H1 (cell line): ENCODE data around the gene RCE1. TPM values are rescaled to one million over a fixed set of nuclear protein-coding genes. Genes with fewer than 3 reads are reported as not detected.

Experiments
- ATF2 ChIP-seq: IDR thresholded peaks from 2 replicates; pipeline ENCODE4 v1.6.1; 2012; ENCODE audit warnings: low read length, inconsistent platforms
- E2F6 ChIP-seq: IDR thresholded peaks from 2 replicates; pipeline ENCODE4 v1.6.1; 2012; ENCODE audit warnings: inconsistent platforms
- EP300 ChIP-seq, 2 experiments: IDR thresholded peaks; 1 replicate in 1 of 2; 2 replicates in 1 of 2; pipeline ENCODE4 v1.6.1; 2011 to 2012; ENCODE audit warnings: low read depth in 2 of 2, low read length in 2 of 2, mild to moderate bottlenecking in 2 of 2, borderline replicate concordance in 1 of 2, inconsistent platforms in 1 of 2, moderate library complexity in 1 of 2
- HDAC2 ChIP-seq, 2 experiments: fragments of 300-600 bp in 1 of 2; sonication (generic) in 1 of 2; IDR thresholded peaks; 2 replicates each; pipeline ENCODE4 v1.6.1; 2011 to 2012; ENCODE audit warnings: low read depth in 2 of 2, low read length in 2 of 2, mild to moderate bottlenecking in 2 of 2, moderate library complexity in 2 of 2, borderline replicate concordance in 1 of 2, inconsistent platforms in 1 of 2
- HDAC6 ChIP-seq: IDR thresholded peaks from one replicate; pipeline ENCODE4 v1.7.1; 2012; ENCODE audit warnings: low read depth, mild to moderate bottlenecking, inconsistent platforms, low read length, moderate library complexity
- POU5F1 ChIP-seq: IDR thresholded peaks from 2 replicates; pipeline ENCODE4 v1.6.1; 2011; ENCODE audit warnings: low read depth, mild to moderate bottlenecking, low read length, moderate library complexity
- SP4 ChIP-seq: IDR thresholded peaks from 2 replicates; pipeline ENCODE4 v1.6.1; 2012; ENCODE audit warnings: low read length, inconsistent platforms
- polyA plus RNA-seq, 7 experiments: library from polyadenylated mRNA; depleted of rRNA in 3 of 7; stranded (reverse) in 5 of 7; unstranded in 2 of 7; fragments of >200 nt in 5 of 7; fragments of 200-250 nt in 2 of 7; gene quantifications; 1 replicate in 5 of 7; 2 replicates in 1 of 7; 4 replicates in 1 of 7; pipeline versions ENCODE4 v1.2.1 to v1.2.3, GENCODE V29; 2011 to 2013; ENCODE audit warnings: missing spikeins in 2 of 7, mixed read lengths in 2 of 7
- total RNA-seq: library from RNA; stranded (reverse); fragmentation: NEBNext Ultra II Directional; extraction: Animal tissue kit (Norgen Biotek cat#: 25700); gene quantifications from 2 replicates; pipeline ENCODE4 v1.2.1, GENCODE V29; 2021

RCE1 gene
- total and polyA plus RNA-seq, 2 of the 8 experiments (the other 6 are each of a cell fraction or from before 2014, with no cell fraction given): 35.8 to 84.8 TPM

GRCh38 chr11:66834539-66834845, 8.7 kb upstream of the RCE1 start (continued):
- no peak for TF ChIP-seq ATF2
- no peak for TF ChIP-seq E2F6
- TF ChIP-seq POU5F1: no peak
- no peak for TF ChIP-seq EP300 (IDR thresholded peaks at IDR 0.05; ENCODE audit: borderline replicate concordance in 1 of 2, low read depth in 2 of 2, low read length in 2 of 2)
- TF ChIP-seq SP4: no peak
- no peak for TF ChIP-seq HDAC2 (IDR thresholded peaks at IDR 0.05; ENCODE audit: borderline replicate concordance in 1 of 2, low read depth in 2 of 2, low read length in 2 of 2)
- TF ChIP-seq HDAC6: no peak
